ENCODE measurements around the gene TBX2. TPM values are rescaled to one million over a fixed set of nuclear protein-coding genes. Genes with fewer than 3 reads are reported as not detected.

Gene TBX2
- total and polyA plus RNA-seq, 9 donors, result 8.9 to 20.4 (median 10.8) TPM

DNA sequence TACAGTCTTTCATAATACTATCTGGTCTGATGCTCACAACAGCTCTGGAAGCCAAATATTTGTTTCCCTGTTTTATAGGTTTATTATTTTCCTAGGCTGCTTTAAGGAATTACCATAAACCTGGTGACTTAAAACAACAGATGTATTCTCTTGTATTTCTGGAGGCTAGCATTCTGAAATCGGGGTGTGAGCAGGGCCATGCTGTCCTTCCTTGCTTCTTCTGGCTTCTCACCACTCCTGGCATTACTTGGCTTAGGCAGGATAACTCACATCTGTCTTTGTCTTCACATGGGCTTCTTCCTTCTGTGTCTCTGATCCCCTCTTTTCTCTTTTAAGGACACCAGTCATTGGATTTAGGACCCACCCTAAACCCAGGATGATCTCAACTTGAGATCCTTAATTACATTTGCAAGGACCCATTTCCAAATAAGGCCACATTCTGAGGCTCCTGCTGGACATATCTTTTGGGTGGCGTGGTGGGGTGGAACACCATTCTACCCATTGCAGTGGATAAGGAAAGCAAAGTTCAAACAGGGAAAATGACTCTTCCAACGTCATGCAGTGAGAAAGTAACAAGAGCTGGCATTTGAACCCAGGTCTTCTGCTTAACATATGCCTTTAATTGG is 39.2 kb upstream of the TBX2 start:
- DNase-seq, result no peak
- WGBS (ENCODE audit: insufficient coverage), result 92% methylated on average over 2 of the region's 3 CpGs
- no peaks in the 10 kb centered on the region for H3K36me3 ChIP-seq (ENCODE audit: control insufficient read depth, insufficient read depth, low read length)

DNA sequence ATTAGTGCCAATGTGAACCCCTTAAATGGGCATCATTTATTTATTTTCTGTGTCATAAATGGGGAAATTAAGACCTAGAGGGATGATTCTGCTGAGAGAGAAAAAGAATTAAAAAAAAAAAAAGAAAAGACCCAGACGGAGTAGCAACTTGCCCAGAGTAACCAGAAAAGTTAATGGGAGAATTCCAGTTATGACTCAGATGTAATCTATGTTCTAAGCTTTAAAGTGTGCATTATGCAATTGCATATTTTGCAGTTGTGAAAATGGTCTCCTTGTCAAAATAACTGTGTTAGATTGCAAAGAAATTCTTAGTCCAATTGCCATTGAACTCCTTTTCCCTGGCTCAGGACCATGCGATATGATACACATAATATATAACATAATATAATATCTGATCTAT is 38.6 kb upstream of the TBX2 start:
- H3K9me3 ChIP-seq (replicated peaks; ENCODE audit: control insufficient read depth, low read depth, low read length), result no peaks in the 10 kb centered on the region
- no peaks in the 10 kb centered on the region for H3K4me1 ChIP-seq (ENCODE audit: control insufficient read depth, insufficient read depth, low read length)
- no peak overlapping the region for H3K27ac ChIP-seq (ENCODE audit: low read length)
- H3K4me3 ChIP-seq (ENCODE audit: low read length), result no peak overlapping the region
- no peaks in the 10 kb centered on the region for H3K27me3 ChIP-seq (ENCODE audit: control insufficient read depth, insufficient read depth, low read length)
- H3K36me3 ChIP-seq (ENCODE audit: control insufficient read depth, insufficient read depth, low read length), result no peaks in the 10 kb centered on the region
- no peak for DNase-seq
- no CpG with 5 or more reads among the region's 2 CpGs for WGBS (ENCODE audit: insufficient coverage)

More for the DNA sequence above, 39.2 kb upstream of the TBX2 start:
- Histone ChIP-seq H3K4me3 (ENCODE audit: low read length) (no peak overlapping the region), H3K27me3 (ENCODE audit: control insufficient read depth, insufficient read depth, low read length) (no peaks in the 10 kb centered on the region), H3K9me3 (replicated peaks; ENCODE audit: control insufficient read depth, low read depth, low read length) (no peaks in the 10 kb centered on the region), H3K4me1 (ENCODE audit: control insufficient read depth, insufficient read depth, low read length) (no peaks in the 10 kb centered on the region), H3K27ac (ENCODE audit: low read length) (no peak overlapping the region)

DNA sequence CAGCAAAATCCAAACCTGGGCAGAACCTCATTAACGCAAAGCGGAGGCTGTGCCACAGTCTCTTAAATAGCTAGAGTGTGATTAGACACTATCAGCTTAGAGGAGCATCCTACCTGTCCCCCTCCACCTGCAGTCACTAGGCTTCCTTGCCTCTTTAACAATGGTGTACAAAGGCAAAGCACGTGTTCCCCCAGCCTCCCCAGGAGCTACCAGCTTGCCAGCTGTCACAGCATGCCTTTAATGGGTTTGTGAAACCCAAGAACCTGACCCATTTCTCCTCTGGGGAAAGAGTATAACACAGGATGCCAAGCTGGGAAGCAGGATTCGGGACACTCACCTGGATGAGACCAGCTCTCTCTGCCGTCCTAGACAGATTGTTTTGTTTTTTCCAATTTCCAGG is 37.2 kb upstream of the TBX2 start:
- H3K4me1 ChIP-seq (ENCODE audit: control insufficient read depth, insufficient read depth, low read length), result peaks cover 6% of the 10 kb centered on the region
- H3K27me3 ChIP-seq (ENCODE audit: control insufficient read depth, insufficient read depth, low read length), result no peaks in the 10 kb centered on the region
- no peaks in the 10 kb centered on the region for H3K9me3 ChIP-seq (replicated peaks; ENCODE audit: control insufficient read depth, low read depth, low read length)
- H3K27ac ChIP-seq (ENCODE audit: low read length), result no peak overlapping the region
- H3K4me3 ChIP-seq (ENCODE audit: low read length), result no peak overlapping the region
- 43% methylated on average over 1 of the region's 5 CpGs for WGBS (ENCODE audit: insufficient coverage)
- H3K36me3 ChIP-seq (ENCODE audit: control insufficient read depth, insufficient read depth, low read length), result no peaks in the 10 kb centered on the region
- DNase-seq, result no peak

DNA sequence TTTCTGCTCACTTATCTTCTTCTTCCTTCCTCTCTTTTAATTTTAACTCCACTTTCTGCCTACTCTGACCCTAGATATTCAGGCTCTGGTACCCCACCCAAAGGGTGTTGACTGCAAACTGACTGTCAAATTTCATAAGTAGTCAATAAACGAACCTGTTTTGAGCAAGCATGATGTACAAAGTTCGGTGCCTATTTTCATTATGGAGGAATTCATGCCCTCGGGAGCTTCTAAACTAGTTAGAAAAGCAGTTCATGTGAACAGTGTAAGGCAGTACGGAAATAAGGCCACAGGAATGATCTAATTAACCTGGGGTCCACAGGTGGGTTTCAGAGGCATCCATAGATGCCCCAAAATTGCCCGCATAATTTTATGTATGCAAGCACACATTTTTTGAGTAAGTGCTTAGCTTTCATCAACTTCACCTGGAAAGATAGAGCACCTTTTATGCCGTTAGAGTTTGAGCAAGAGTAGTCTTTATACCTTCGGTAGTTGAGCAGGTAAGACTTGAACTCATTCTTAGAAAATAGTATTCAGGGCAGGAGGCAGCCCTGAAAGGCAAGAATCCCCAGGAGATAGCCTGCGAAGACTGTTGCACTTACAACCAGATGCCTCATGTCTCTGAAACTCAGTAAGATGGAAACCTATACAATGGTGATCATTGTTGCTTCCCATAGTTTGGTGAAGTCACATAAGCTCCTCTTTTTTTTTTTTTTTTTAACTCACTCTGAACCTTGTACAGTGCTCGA is 36.6 kb upstream of the TBX2 start:
- peaks cover 6% of the 10 kb centered on the region for H3K4me1 ChIP-seq (ENCODE audit: control insufficient read depth, insufficient read depth, low read length)
- DNase-seq, result no peak
- H3K27ac ChIP-seq (ENCODE audit: low read length), result no peak overlapping the region
- no peaks in the 10 kb centered on the region for H3K36me3 ChIP-seq (ENCODE audit: control insufficient read depth, insufficient read depth, low read length)
- no peak overlapping the region for H3K4me3 ChIP-seq (ENCODE audit: low read length)
- 91% methylated on average over 6 of the region's 9 CpGs for WGBS (ENCODE audit: insufficient coverage)
- no peaks in the 10 kb centered on the region for H3K9me3 ChIP-seq (replicated peaks; ENCODE audit: control insufficient read depth, low read depth, low read length)
- no peaks in the 10 kb centered on the region for H3K27me3 ChIP-seq (ENCODE audit: control insufficient read depth, insufficient read depth, low read length)

DNA sequence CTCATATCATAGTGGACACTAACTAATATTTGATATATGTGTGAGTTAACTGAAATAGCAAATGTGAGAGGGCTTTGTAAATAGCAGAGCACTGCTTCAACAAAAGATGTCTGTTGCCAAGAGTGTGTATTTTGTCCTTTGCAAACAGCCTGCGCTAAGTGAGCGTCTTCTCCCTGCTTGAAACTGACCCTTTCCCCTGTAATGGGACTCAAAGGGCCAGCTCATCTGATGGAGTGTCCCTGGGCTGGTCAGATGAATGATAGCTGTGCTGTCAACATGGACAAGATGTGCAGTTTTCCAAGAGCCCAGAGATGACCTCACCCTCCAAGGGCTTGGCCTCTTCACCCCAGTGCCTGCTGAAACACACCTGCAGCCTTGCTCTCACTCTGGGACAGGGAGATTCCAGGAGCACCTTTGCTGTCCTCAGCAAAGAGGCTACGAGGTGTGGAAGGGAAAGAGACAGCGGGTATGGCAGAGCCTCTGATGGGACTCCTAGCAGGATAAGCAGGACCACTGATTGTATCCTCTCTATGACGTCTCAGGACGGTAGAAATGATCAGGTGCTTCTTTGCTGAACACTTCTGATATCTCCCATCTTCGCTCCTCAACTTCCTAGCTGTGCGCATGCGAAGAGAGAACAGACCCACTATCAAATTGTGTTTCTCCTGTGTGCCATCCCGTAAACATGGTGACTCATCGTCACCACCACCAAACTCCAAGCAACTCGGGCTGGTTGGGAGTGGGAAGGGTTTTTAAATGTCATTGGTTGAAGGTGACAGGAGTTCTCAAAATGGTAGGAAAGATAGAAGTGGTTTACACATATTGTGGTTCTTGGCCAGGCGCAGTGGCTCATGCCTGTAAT is 35.8 kb upstream of the TBX2 start:
- Histone ChIP-seq H3K27me3 (ENCODE audit: control insufficient read depth, insufficient read depth, low read length) (no peaks in the 10 kb centered on the region), H3K9me3 (replicated peaks; ENCODE audit: control insufficient read depth, low read depth, low read length) (no peaks in the 10 kb centered on the region), H3K4me1 (ENCODE audit: control insufficient read depth, insufficient read depth, low read length) (peaks cover 6% of the 10 kb centered on the region), H3K36me3 (ENCODE audit: control insufficient read depth, insufficient read depth, low read length) (no peaks in the 10 kb centered on the region), H3K27ac (ENCODE audit: low read length) (no peak overlapping the region), H3K4me3 (ENCODE audit: low read length) (no peak overlapping the region)
- no peak for DNase-seq
- WGBS (ENCODE audit: insufficient coverage), result 86% methylated on average over 8 of the region's 13 CpGs

DNA sequence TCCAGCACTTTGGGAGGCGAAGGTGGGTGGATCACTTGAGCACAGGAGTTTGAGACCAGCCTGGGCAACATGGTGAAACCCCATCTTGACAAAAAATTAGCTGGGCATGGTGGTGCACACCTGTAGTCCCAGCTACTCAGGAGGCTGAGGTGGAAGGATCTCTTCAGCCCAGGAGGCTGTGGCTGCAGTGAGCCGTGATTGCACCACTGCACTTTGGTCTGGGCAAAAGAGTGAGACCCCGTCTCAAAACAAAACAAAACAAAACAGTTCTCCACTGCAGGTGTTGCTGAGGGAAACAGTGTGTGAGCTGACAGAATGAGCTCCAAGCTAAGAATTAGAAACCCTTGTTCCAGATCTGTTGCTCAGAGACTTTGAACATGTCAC is 35.2 kb upstream of the TBX2 start:
- H3K27ac ChIP-seq (ENCODE audit: low read length), result no peak overlapping the region
- H3K36me3 ChIP-seq (ENCODE audit: control insufficient read depth, insufficient read depth, low read length), result no peaks in the 10 kb centered on the region
- H3K27me3 ChIP-seq (ENCODE audit: control insufficient read depth, insufficient read depth, low read length), result no peaks in the 10 kb centered on the region
- 100% methylated on average over 1 of the region's 3 CpGs for WGBS (ENCODE audit: insufficient coverage)
- peaks cover 6% of the 10 kb centered on the region for H3K4me1 ChIP-seq (ENCODE audit: control insufficient read depth, insufficient read depth, low read length)
- no peak overlapping the region for H3K4me3 ChIP-seq (ENCODE audit: low read length)
- no peak for DNase-seq
- no peaks in the 10 kb centered on the region for H3K9me3 ChIP-seq (replicated peaks; ENCODE audit: control insufficient read depth, low read depth, low read length)

DNA sequence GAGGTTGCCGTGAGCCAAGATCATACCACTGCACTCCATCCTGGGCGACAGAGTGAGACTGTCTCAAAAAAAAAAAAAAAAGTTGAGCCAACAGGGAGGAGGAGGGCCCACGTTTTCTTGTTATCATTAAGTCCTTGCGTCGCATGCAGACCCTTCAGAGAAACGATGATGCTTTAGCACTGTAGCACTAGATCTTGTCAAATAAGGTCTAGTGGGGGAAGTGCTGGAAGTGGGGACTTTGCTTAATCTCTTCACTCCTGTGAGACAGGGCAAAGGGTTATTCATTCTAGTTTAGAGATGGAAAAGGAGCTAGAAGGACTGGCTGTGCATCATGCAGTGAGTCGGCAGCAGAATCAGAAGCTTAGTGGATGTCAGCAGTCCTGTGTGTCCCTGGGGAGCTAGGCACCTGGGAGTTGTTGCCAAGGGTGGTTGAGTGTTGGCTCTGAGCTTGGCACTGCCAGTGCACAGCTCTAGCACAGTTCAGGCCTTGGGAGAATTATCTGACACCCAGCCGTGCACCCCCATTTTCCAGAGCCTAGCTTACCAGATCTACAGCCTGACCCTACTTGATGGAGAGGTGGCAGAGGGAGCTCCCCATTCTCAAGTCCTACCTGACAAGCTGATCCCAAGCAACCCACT is 33.4 kb upstream of the TBX2 start:
- Histone ChIP-seq H3K36me3 (ENCODE audit: control insufficient read depth, insufficient read depth, low read length) (no peaks in the 10 kb centered on the region), H3K4me3 (ENCODE audit: low read length) (no peak overlapping the region), H3K27ac (ENCODE audit: low read length) (no peak overlapping the region), H3K9me3 (replicated peaks; ENCODE audit: control insufficient read depth, low read depth, low read length) (no peaks in the 10 kb centered on the region), H3K27me3 (ENCODE audit: control insufficient read depth, insufficient read depth, low read length) (no peaks in the 10 kb centered on the region), H3K4me1 (ENCODE audit: control insufficient read depth, insufficient read depth, low read length) (peaks cover 6% of the 10 kb centered on the region)
- 86% methylated on average over 7 of the region's 8 CpGs for WGBS (ENCODE audit: insufficient coverage)
- no peak for DNase-seq

DNA sequence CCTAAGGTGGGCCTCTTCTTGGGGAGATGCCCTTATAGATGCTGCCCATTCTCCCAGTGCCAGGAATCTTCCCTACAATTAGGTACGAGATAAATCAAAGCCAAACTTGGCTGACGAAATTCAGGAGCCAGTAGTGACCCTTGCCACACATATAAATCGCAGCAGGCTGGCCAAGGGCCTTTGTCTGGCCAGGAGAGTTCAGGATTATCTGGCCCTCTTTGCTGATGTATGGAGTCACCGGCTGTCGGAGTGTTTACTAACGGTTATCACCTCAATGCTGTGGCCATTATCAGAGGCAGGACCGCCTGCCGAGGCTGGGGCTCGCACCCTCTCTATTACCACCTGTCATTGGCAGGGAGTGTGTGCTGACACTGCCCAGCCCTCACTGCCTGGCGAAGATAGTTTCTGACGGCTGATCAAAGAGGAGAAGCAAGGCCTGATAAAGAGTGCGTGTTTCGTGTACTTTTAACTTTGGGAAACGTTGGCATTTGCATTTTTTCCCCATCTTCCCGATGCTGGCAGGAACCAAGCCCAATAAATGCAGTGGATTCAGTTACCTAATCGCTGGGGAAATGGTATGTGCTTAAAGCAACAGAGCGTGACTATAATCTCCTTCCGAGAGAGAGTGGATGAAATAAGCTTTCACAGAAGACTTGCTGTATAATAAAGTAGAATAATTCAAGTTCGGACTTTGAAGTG is 32.8 kb upstream of the TBX2 start:
- DNase-seq, result no peak
- H3K27ac ChIP-seq (ENCODE audit: low read length), result no peak overlapping the region
- 46% methylated on average over 14 of the region's 19 CpGs for WGBS (ENCODE audit: insufficient coverage)

DNA sequence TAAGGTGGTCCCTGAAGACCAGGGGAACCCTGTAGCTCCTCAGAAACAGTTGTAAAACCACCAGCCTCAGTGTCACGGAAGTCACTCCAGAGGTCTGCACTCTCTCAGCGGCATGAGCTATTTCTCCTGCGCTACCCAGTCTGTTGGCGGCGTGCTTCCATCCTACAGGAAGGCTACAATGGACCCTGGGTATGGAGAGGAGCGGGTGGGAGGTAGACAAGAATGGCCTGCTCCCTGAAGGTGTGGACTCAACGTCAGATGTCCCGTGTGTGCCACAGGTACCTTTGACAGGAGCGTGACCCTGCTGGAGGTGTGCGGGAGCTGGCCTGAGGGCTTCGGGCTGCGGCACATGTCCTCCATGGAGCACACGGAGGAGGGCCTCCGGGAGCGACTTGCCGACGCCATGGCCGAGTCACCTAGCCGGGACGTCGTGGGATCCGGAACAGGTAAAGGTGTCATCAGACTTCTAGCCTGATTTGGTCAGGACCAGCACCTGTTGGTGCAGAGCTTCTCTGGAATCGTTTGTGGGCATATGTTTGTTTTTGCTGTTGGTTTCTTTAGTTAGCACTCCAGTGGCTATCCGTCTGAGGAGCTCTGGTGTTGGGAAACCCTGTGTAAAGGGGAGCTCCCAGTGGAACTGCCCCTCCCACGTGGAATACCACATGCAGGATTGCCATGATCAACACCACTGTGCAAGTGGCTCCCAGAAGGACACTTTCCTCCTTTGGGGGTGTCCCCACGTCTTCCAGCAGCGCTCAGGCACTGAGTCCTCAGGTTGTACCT is 31.4 kb upstream of the TBX2 start:
- no peak for DNase-seq
- Histone ChIP-seq H3K27ac (ENCODE audit: low read length) (no peak overlapping the region), H3K4me1 (ENCODE audit: control insufficient read depth, insufficient read depth, low read length) (peaks cover 8% of the 10 kb centered on the region), H3K27me3 (ENCODE audit: control insufficient read depth, insufficient read depth, low read length) (no peaks in the 10 kb centered on the region), H3K4me3 (ENCODE audit: low read length) (no peak overlapping the region), H3K36me3 (ENCODE audit: control insufficient read depth, insufficient read depth, low read length) (no peaks in the 10 kb centered on the region), H3K9me3 (replicated peaks; ENCODE audit: control insufficient read depth, low read depth, low read length) (no peaks in the 10 kb centered on the region)
- WGBS (ENCODE audit: insufficient coverage), result 94% methylated on average over 25 of the region's 27 CpGs

More for the DNA sequence above, 32.8 kb upstream of the TBX2 start:
- Histone ChIP-seq H3K4me1 (ENCODE audit: control insufficient read depth, insufficient read depth, low read length) (peaks cover 6% of the 10 kb centered on the region), H3K4me3 (ENCODE audit: low read length) (no peak overlapping the region), H3K27me3 (ENCODE audit: control insufficient read depth, insufficient read depth, low read length) (no peaks in the 10 kb centered on the region), H3K36me3 (ENCODE audit: control insufficient read depth, insufficient read depth, low read length) (no peaks in the 10 kb centered on the region), H3K9me3 (replicated peaks; ENCODE audit: control insufficient read depth, low read depth, low read length) (no peaks in the 10 kb centered on the region)
